Measurements from ENCODE around the gene CIAO3. TPM values are rescaled to one million over a fixed set of nuclear protein-coding genes. Genes with fewer than 3 reads are reported as not detected.
A peak's percentile ranks its signal among the peaks of the same experiment; 100 is the strongest.

The CIAO3 gene
- total RNA-seq, 2 experiments from 2014 or later: 28.3 to 31.9 TPM

GRCh38 chr16:705431-706188 lies 35.2 kb downstream of the CIAO3 start, which contains the start of gene FBXL16:
Gene FBXL16 (minus strand): TSS chr16:705801. CDS start chr16:697405, 8,396 bp downstream.
- POLR2A ChIA-PET: no interaction called here
- Mint-ChIP-seq H3K36me3 (ENCODE audit: low read depth) (no peaks in the 10 kb centered on the region), H3K9me3 (ENCODE audit: low read depth) (no peaks in the 10 kb centered on the region), H3K27ac (no peak within 1 kb of the TSS), H3K4me1 (no peaks in the 10 kb centered on the region), H3K27me3 (peaks cover 47% of the 10 kb centered on the region), H3K4me3 (no peak within 1 kb of the TSS)
- ATAC-seq: no peak
- intact Hi-C loops (cut with DNase I, micrococcal nuclease): no loop called here
- CTCF ChIA-PET: no interaction called here
- peak; percentile 35 for DNase-seq

- CTCF ChIA-PET: interaction anchor here (0.7 to 1.4 kb wide), 2 partner anchors 8 to 17 kb away, joined by 3 to 4 read pairs; no protein-coding TSS in a partner anchor
- Mint-ChIP-seq H3K36me3 (ENCODE audit: low read depth) (no peaks in the 10 kb centered on the region), H3K4me3 (no peak overlapping the region), H3K27me3 (peaks cover 46% of the 10 kb centered on the region), H3K4me1 (no peaks in the 10 kb centered on the region), H3K27ac (no peak overlapping the region), H3K9me3 (ENCODE audit: low read depth) (no peaks in the 10 kb centered on the region)
- POLR2A ChIA-PET: no interaction called here
- DNase-seq (no peak), ATAC-seq (no peak)
- intact Hi-C loops (cut with DNase I, micrococcal nuclease): no loop called here
Observed at GRCh38 chr16:704552-705380, 36.0 kb downstream of the CIAO3 start.

DNA sequence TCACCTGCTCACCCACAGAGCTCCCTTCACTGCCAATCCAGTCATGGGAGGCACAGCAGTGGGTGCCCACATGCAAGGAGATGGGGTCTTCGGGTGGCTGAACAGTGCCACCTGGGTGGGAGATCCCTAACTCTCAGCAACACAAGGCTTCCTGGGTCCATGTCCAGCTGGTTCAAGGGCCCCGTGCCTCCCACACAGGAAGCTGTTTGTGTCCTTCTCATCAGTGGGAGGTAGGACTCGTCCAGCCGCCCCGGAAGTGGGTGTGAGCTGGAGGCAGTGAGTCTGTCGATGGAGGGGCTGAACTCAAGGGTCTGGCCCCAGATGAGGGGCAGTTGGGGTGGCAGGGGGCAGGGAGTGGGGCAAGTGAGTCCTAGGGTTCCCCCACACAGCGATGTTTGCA lies 36.8 kb downstream of the CIAO3 start:
- intact Hi-C loops (cut with DNase I, micrococcal nuclease): no loop called here

GRCh38 chr16:703406-703805 lies 37.4 kb downstream of the CIAO3 start:
- Mint-ChIP-seq H3K36me3 (ENCODE audit: low read depth) (no peaks in the 10 kb centered on the region), H3K4me1 (no peaks in the 10 kb centered on the region), H3K27ac (no peak overlapping the region), H3K4me3 (no peak overlapping the region), H3K9me3 (ENCODE audit: low read depth) (no peaks in the 10 kb centered on the region), H3K27me3 (peaks cover 35% of the 10 kb centered on the region)
- CTCF ChIA-PET: interaction anchor here (1.2 to 2.7 kb wide), 3 partner anchors 9 to 12 kb away, joined by 3 to 11 read pairs (median 4); partner anchors contain the start of gene METRN
- no peak for ATAC-seq
- POLR2A ChIA-PET: no interaction called here
- no peak for DNase-seq
- intact Hi-C loops (cut with DNase I, micrococcal nuclease): no loop called here

More for the DNA sequence above, 36.8 kb downstream of the CIAO3 start:
- H3K27ac Mint-ChIP-seq: no peak overlapping the region
- no peaks in the 10 kb centered on the region for H3K36me3 Mint-ChIP-seq (ENCODE audit: low read depth)
- H3K27me3 Mint-ChIP-seq: peaks cover 39% of the 10 kb centered on the region
- H3K9me3 Mint-ChIP-seq (ENCODE audit: low read depth): no peaks in the 10 kb centered on the region
- CTCF ChIA-PET: interaction anchor here (0.7 to 1.4 kb wide), 3 partner anchors 8 to 16 kb away, joined by 3 to 4 read pairs (median 3); partner anchors contain the start of gene METRN
- ATAC-seq (no peak), DNase-seq (no peak)
- no peak overlapping the region for H3K4me3 Mint-ChIP-seq
- POLR2A ChIA-PET: no interaction called here
- no peaks in the 10 kb centered on the region for H3K4me1 Mint-ChIP-seq

- ChIA-PET POLR2A (no interaction called here), CTCF (interaction anchor here (0.5 to 2.7 kb wide), 3 partner anchors 10 to 67 kb away, joined by 3 to 11 read pairs (median 7); no protein-coding TSS in a partner anchor)
- no peaks in the 10 kb centered on the region for H3K4me1 Mint-ChIP-seq
- H3K27me3 Mint-ChIP-seq: peaks cover 27% of the 10 kb centered on the region
- H3K27ac Mint-ChIP-seq: no peak overlapping the region
- DNase-seq: no peak
- H3K4me3 Mint-ChIP-seq: no peak overlapping the region
- no peaks in the 10 kb centered on the region for H3K9me3 Mint-ChIP-seq (ENCODE audit: low read depth)
- H3K36me3 Mint-ChIP-seq (ENCODE audit: low read depth): no peaks in the 10 kb centered on the region
- intact Hi-C loops (cut with DNase I, micrococcal nuclease): no loop called here
- ATAC-seq: no peak
Observed at GRCh38 chr16:702341-702740, 38.5 kb downstream of the CIAO3 start.

DNA sequence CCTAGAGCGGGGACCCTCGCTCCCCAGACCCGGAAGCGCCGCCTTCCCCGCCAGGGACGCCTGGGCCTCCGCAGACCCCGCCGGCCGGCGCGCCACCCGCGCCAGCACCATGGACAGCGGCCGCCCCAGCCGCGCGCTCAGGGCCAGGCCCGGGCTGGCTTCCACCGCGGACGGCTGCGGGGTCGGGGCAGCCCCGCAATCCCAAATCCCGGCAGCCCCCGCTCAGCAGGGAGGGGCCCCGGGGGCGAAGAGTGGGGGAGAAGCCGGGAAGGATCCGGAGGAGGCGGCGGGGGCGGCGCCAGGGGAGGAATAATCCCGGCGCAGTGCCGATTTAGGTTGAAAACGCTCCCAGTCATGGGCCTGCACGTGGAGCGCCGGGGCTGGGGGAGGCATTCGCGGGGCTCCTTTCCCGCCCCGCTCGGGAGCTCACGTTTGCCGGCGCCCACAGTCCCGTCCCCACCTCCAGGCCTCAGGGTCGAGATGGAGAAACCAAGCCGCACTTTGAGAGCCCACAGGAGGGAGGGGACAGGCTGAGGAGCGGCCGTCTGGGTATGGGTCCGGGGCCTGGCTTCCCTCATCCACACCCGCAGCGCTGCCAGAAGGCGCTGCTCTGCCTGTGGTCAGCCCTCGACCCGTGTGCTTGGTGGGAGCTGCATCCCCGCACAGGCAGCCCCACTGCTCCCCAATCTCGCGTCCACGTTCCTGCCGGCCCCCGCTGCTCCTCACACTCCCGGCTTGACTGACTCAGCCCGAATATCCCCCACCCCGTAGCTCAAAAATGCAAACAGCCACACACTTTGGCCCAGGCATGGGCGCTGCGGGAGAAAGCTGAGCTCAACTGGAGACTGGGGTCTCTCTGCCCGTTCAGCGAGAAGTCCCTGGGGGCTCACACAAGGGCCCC lies 39.9 kb downstream of the CIAO3 start:
- intact Hi-C loops (cut with DNase I, micrococcal nuclease): no loop called here
- H3K27ac Mint-ChIP-seq: no peak overlapping the region
- H3K4me1 Mint-ChIP-seq: peaks cover 2% of the 10 kb centered on the region
- CTCF ChIA-PET: interaction anchor here (1.0 to 2.7 kb wide), 2 partner anchors 12 to 19 kb away, joined by 3 to 11 read pairs; no protein-coding TSS in a partner anchor
- no peaks in the 10 kb centered on the region for H3K9me3 Mint-ChIP-seq (ENCODE audit: low read depth)
- ATAC-seq: peak; percentile 51
- no peaks in the 10 kb centered on the region for H3K36me3 Mint-ChIP-seq (ENCODE audit: low read depth)
- peak; percentile 60 for DNase-seq
- no peak overlapping the region for H3K4me3 Mint-ChIP-seq
- POLR2A ChIA-PET: no interaction called here
- peaks cover 14% of the 10 kb centered on the region for H3K27me3 Mint-ChIP-seq

DNA sequence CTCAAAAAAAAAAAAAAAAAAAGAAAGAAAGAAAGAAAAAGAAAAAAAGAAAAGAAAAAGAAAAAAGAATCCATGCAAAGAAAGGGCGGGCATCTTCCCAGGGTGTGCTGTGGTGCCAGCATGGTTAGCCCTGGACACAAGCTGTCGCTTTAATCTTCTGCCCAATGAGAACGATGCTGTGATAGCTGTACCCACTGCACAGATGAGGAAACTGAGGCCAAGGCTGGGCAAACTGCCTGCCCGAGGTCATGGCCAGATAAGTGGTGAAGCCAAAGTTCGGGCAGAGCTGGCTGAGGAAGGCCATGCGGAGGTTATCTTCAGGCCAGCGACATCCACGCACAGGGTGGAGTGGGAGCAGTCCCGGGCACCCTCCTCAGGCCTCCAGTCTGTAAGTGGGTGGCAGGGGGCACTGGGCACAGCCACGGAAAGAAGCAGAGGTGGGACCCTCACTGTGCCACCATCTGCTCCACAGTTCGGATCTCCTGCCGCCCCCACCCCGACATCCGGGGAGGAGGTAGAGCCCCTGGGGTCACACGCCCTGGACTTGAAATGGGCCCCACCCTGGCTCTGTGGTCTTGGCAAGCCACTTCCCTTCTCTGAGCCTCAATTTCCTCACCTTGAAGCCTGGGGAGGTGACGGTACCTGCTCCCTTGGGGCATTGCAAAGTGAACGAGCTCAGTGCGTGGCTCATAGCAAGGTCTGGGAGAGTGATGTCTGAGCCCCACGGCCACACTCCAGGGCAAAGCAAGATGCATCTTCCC lies 41.7 kb downstream of the CIAO3 start:
- intact Hi-C loops (cut with DNase I, micrococcal nuclease): loop anchor here in 1 of 2 experiments (5.0 kb wide), 2 partner anchors 88 to 453 kb away; partner anchors contain the start of genes CACNA1H, CHTF18 and RPUSD1
- no peaks in the 10 kb centered on the region for H3K36me3 Mint-ChIP-seq (ENCODE audit: low read depth)
- peaks cover 10% of the 10 kb centered on the region for H3K4me1 Mint-ChIP-seq
- H3K4me3 Mint-ChIP-seq: no peak overlapping the region
- peaks cover 13% of the 10 kb centered on the region for H3K27me3 Mint-ChIP-seq
- POLR2A ChIA-PET: no interaction called here
- no peaks in the 10 kb centered on the region for H3K9me3 Mint-ChIP-seq (ENCODE audit: low read depth)
- DNase-seq (no peak), ATAC-seq (no peak)
- no peak overlapping the region for H3K27ac Mint-ChIP-seq
- CTCF ChIA-PET: interaction anchor here (0.9 kb wide), 1 partner anchor 26 kb away, joined by 4 read pairs; no protein-coding TSS in a partner anchor

GRCh38 chr16:695355-696089 lies 45.3 kb downstream of the CIAO3 start:
- Mint-ChIP-seq H3K36me3 (ENCODE audit: low read depth) (no peaks in the 10 kb centered on the region), H3K27ac (peak overlapping the region; percentile 80), H3K27me3 (no peaks in the 10 kb centered on the region), H3K4me1 (peaks cover 13% of the 10 kb centered on the region), H3K9me3 (ENCODE audit: low read depth) (no peaks in the 10 kb centered on the region), H3K4me3 (peak overlapping the region; percentile 77)
- ChIA-PET POLR2A (interaction anchor here (0.9 kb wide), 1 partner anchor 12 kb away, joined by 3 read pairs; no protein-coding TSS in a partner anchor), CTCF (interaction anchor here (1.0 to 2.1 kb wide), 4 partner anchors 15 to 269 kb away, joined by 3 to 11 read pairs (median 5); partner anchors contain the start of gene CIAO3)
- intact Hi-C loops (cut with DNase I, micrococcal nuclease): loop anchor here in 1 of 2 experiments (1.0 to 5.0 kb wide), 6 partner anchors 20 to 457 kb away; partner anchors contain the start of genes ANTKMT, CACNA1H, CHTF18 and METRN
- DNase-seq (peak; percentile 89), ATAC-seq (peak; percentile 82)

GRCh38 chr16:694863-695354 lies 45.9 kb downstream of the CIAO3 start:
- intact Hi-C loops (cut with DNase I, micrococcal nuclease): loop anchor here in 1 of 2 experiments (1.0 to 5.0 kb wide), 6 partner anchors 20 to 457 kb away; partner anchors contain the start of genes ANTKMT, CACNA1H, CHTF18 and METRN
- no peak for ATAC-seq
- no peaks in the 10 kb centered on the region for H3K9me3 Mint-ChIP-seq (ENCODE audit: low read depth)
- POLR2A ChIA-PET: interaction anchor here (0.9 kb wide), 1 partner anchor 13 kb away, joined by 3 read pairs; no protein-coding TSS in a partner anchor
- CTCF ChIA-PET: interaction anchor here (1.0 to 2.1 kb wide), 3 partner anchors 15 to 270 kb away, joined by 3 to 11 read pairs (median 6); no protein-coding TSS in a partner anchor
- H3K27me3 Mint-ChIP-seq: no peaks in the 10 kb centered on the region
- peaks cover 15% of the 10 kb centered on the region for H3K4me1 Mint-ChIP-seq
- DNase-seq: no peak
- no peaks in the 10 kb centered on the region for H3K36me3 Mint-ChIP-seq (ENCODE audit: low read depth)
- peak overlapping the region; percentile 77 for H3K4me3 Mint-ChIP-seq
- H3K27ac Mint-ChIP-seq: no peak overlapping the region

Measured in activated CD4-positive, alpha-beta T cell treated with anti-CD3 and anti-CD28 coated beads for 36 hours (primary cell).